ENCODE results near the gene DLAT. TPM values are rescaled to one million over a fixed set of nuclear protein-coding genes. Genes with fewer than 3 reads are reported as not detected.
"Not testable (repeated sequence)": the region's sequence is repeated elsewhere in the genome, so short reads cannot be mapped to it uniquely, and the experiment has no call there.

The DLAT gene
- total RNA-seq, 1 experiment from 2014 or later: 68.1 TPM

DNA sequence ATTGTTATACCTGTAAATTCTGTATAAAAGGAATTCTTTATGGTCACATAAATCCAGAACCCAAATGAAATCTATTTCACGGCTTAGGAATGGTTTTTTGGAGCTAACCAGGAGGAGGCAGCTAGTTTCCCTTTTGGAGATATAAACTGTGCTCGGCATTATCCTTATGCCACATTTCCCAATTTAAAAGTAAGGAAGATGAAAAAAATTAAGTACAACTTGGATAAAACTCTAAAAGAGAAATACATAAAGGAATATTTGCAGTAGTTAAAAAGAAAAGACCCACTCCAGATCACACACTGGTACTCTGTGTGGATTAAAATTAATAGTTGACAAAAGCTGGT is 17.7 kb downstream of the DLAT start:
- H3K9me2 ChIP-seq (ENCODE audit: insufficient read depth): no peaks in the 10 kb centered on the region
- TF ChIP-seq CBX3 (IDR thresholded peaks at IDR 0.05; ENCODE audit: low read depth) (0 out of 2 replicates have a peak, but pooled peaks have one; percentile 0), ELF1 (IDR thresholded peaks at IDR 0.05; ENCODE audit: borderline replicate concordance, low read depth) (no peak)
- peak overlapping the region; percentile 36; the same call in 1 of the 2 replicates for H3K9ac ChIP-seq (ENCODE audit: low read length)
- intact Hi-C loops (cut with micrococcal nuclease): no loop called here
- H3K9me3 ChIP-seq (ENCODE audit: control insufficient read depth in 1 of 2, insufficient read depth in 1 of 2, low read depth in 1 of 2, low read length in 2 of 2): no peaks in the 10 kb centered on the region
- ChIA-PET RAD21 (ENCODE audit: low non-redundant PET in 1 of 2, low total read pairs in 2 of 2, uncharacterized antibody in 2 of 2, unreplicated experiment in 2 of 2) (interaction anchor here in 1 of 2 experiments (0.7 kb wide), 1 partner anchor 570 kb away, joined by 4 read pairs; no protein-coding TSS in a partner anchor), CTCF (interaction anchor here (0.7 kb wide), 1 partner anchor 10 kb away, joined by 3 read pairs; no protein-coding TSS in a partner anchor), POLR2A (no interaction called here)
- BruUV-seq (replicated peaks): no TSS peak
- peak overlapping the region; percentile 88; the same call in 1 of the 2 replicates for H3K27ac ChIP-seq (ENCODE audit: low read depth, low read length)
- peaks cover 18 to 36% of the 10 kb centered on the region in 2 experiments for H3K4me1 ChIP-seq (ENCODE audit: control insufficient read depth in 1 of 2, insufficient read depth in 2 of 2, low read length in 2 of 2)
- DNase-seq (ENCODE audit: low read depth, low spot score): no peak
- H3K4me3 ChIP-seq (replicated peaks in 1 of 2; ENCODE audit: low read depth in 1 of 2, low read length in 2 of 2): peak overlapping the region in 1 of 2 experiments; percentile 14; a peak in 1 of 4 replicates
- H3K27me3 ChIP-seq (ENCODE audit: insufficient read depth, low read length): no peaks in the 10 kb centered on the region
- peak overlapping the region; percentile 57 for H3K4me2 ChIP-seq (ENCODE audit: low read length)
- peak; percentile 51 for ATAC-seq
- no peaks in the 10 kb centered on the region; the same call in 1 of the 2 replicates for H4K20me1 ChIP-seq (ENCODE audit: insufficient read depth)
- H3K36me3 ChIP-seq (ENCODE audit: control insufficient read depth in 1 of 2, insufficient read depth in 2 of 2, low read length in 2 of 2): peaks cover 24 to 30% of the 10 kb centered on the region in 2 experiments; a peak in 3 of 4 replicates
- H3K79me2 ChIP-seq (ENCODE audit: insufficient read depth, low read length): peaks cover 22% of the 10 kb centered on the region
- no peak overlapping the region for H2AFZ ChIP-seq (ENCODE audit: low read depth, low read length, poor library complexity, severe bottlenecking)

DNA sequence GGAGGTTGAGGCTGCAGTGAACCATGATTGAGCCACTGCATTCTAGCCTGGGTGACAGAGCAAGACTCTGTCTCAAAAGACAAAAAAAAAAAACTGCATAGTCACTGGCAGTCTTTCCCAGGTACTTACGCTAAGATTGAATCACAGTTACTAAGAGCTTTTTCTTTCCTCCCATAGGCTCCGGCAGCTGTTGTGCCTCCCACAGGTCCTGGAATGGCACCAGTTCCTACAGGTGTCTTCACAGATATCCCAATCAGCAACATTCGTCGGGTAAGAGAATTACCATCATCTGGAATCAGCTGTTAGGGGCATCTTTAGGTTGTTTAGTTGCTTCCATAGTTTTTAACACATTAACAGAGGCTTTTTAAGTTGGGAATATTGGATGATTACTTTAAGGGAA is 19.8 kb downstream of the DLAT start:
- ATAC-seq: no peak
- POLR2A ChIA-PET: no interaction called here

GRCh38 chr11:112046647-112047046 is 21.4 kb downstream of the DLAT start:
- CTCF ChIA-PET; RAD21 ChIA-PET (ENCODE audit: low non-redundant PET in 1 of 2, low total read pairs in 2 of 2, uncharacterized antibody in 2 of 2, unreplicated experiment in 2 of 2); BruUV-seq (replicated peaks); H4K20me1 ChIP-seq (ENCODE audit: insufficient read depth); H3K27ac ChIP-seq (ENCODE audit: low read depth, low read length); H3K9me2 ChIP-seq (ENCODE audit: insufficient read depth); H3K27me3 ChIP-seq (ENCODE audit: insufficient read depth, low read length); ATAC-seq; DNase-seq (ENCODE audit: low read depth, low spot score); intact Hi-C loops (cut with micrococcal nuclease); H3K9me3 ChIP-seq (ENCODE audit: control insufficient read depth in 1 of 2, insufficient read depth in 1 of 2, low read depth in 1 of 2, low read length in 2 of 2); H2AFZ ChIP-seq (ENCODE audit: low read depth, low read length, poor library complexity, severe bottlenecking); H3K9ac ChIP-seq (ENCODE audit: low read length); H3K4me2 ChIP-seq (ENCODE audit: low read length); POLR2A ChIA-PET; H3K4me3 ChIP-seq (replicated peaks in 1 of 2; ENCODE audit: low read depth in 1 of 2, low read length in 2 of 2): not testable (repeated sequence)
- Histone ChIP-seq H3K36me3 (ENCODE audit: control insufficient read depth in 1 of 2, insufficient read depth in 2 of 2, low read length in 2 of 2) (peaks cover 22 to 26% of the 10 kb centered on the region in 2 experiments; a peak in 2 of 4 replicates), H3K4me1 (ENCODE audit: control insufficient read depth in 1 of 2, insufficient read depth in 2 of 2, low read length in 2 of 2) (peaks cover 21 to 43% of the 10 kb centered on the region in 2 experiments), H3K79me2 (ENCODE audit: insufficient read depth, low read length) (peaks cover 36% of the 10 kb centered on the region)

More for the DNA sequence above, 19.8 kb downstream of the DLAT start:
- Histone ChIP-seq H3K27ac (ENCODE audit: low read depth, low read length) (no peak overlapping the region), H3K27me3 (ENCODE audit: insufficient read depth, low read length) (no peaks in the 10 kb centered on the region), H3K36me3 (ENCODE audit: control insufficient read depth in 1 of 2, insufficient read depth in 2 of 2, low read length in 2 of 2) (peaks cover 13 to 24% of the 10 kb centered on the region in 2 experiments; a peak in 3 of 4 replicates), H3K4me3 (replicated peaks in 1 of 2; ENCODE audit: low read depth in 1 of 2, low read length in 2 of 2) (no peak overlapping the region), H3K9ac (ENCODE audit: low read length) (no peak overlapping the region), H3K9me3 (ENCODE audit: control insufficient read depth in 1 of 2, insufficient read depth in 1 of 2, low read depth in 1 of 2, low read length in 2 of 2) (no peaks in the 10 kb centered on the region), H4K20me1 (ENCODE audit: insufficient read depth) (no peaks in the 10 kb centered on the region; the same call in 1 of the 2 replicates), H2AFZ (ENCODE audit: low read depth, low read length, poor library complexity, severe bottlenecking) (no peak overlapping the region), H3K4me2 (ENCODE audit: low read length) (no peak overlapping the region), H3K79me2 (ENCODE audit: insufficient read depth, low read length) (peaks cover 33% of the 10 kb centered on the region), H3K9me2 (ENCODE audit: insufficient read depth) (no peaks in the 10 kb centered on the region), H3K4me1 (ENCODE audit: control insufficient read depth in 1 of 2, insufficient read depth in 2 of 2, low read length in 2 of 2) (peaks cover 24 to 52% of the 10 kb centered on the region in 2 experiments)
- BruUV-seq (replicated peaks): no TSS peak
- intact Hi-C loops (cut with micrococcal nuclease): no loop called here
- TF ChIP-seq JUND (IDR thresholded peaks at IDR 0.05): no peak
- no peak for TF ChIP-seq ZFX (IDR thresholded peaks at IDR 0.05)
- no peak for TF ChIP-seq YY1 (IDR thresholded peaks at IDR 0.05; ENCODE audit: extremely low read depth, insufficient replicate concordance, low read depth, low read length)
- no peak for TF ChIP-seq EGR1 (IDR thresholded peaks at IDR 0.05; ENCODE audit: low read depth)
- no peak for TF ChIP-seq SRF (IDR thresholded peaks at IDR 0.05; ENCODE audit: low read depth)
- TF ChIP-seq, protein P1, sequence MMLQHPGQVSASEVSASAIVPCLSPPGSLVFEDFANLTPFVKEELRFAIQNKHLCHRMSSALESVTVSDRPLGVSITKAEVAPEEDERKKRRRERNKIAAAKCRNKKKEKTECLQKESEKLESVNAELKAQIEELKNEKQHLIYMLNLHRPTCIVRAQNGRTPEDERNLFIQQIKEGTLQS (IDR thresholded peaks at IDR 0.05): no peak
- TF ChIP-seq RAD21 (IDR thresholded peaks at IDR 0.05; ENCODE audit: low read depth): no peak
- no peak for DNase-seq (ENCODE audit: low read depth, low spot score)
- ChIA-PET CTCF (no interaction called here), RAD21 (ENCODE audit: low non-redundant PET in 1 of 2, low total read pairs in 2 of 2, uncharacterized antibody in 2 of 2, unreplicated experiment in 2 of 2) (no interaction called here)

Data from HCT116 (cell line).